Measurements from ENCODE around the gene ZNF232.
"Not testable (repeated sequence)": the region's sequence is repeated elsewhere in the genome, so short reads cannot be mapped to it uniquely, and the experiment has no call there.

The ZNF232 gene

GRCh38 chr17:5135726-5136579 is 24.3 kb upstream of the ZNF232 start:
- DNase-seq (ENCODE audit: extremely low read depth, low read depth): no peak
- no peak for TF ChIP-seq CTCF (IDR thresholded peaks at IDR 0.05; ENCODE audit: low read depth, low read length, missing control alignments)
- no peak overlapping the region for H3K4me3 ChIP-seq (replicated peaks; ENCODE audit: low read depth, low read length)

- not testable (repeated sequence) for H3K4me3 ChIP-seq (replicated peaks; ENCODE audit: low read depth, low read length); DNase-seq (ENCODE audit: extremely low read depth, low read depth)
These were observed 23.5 kb upstream of the ZNF232 start for GRCh38 chr17:5135131-5135712.

GRCh38 chr17:5134571-5134970 is 22.9 kb upstream of the ZNF232 start:
- DNase-seq (ENCODE audit: extremely low read depth, low read depth); H3K4me3 ChIP-seq (replicated peaks; ENCODE audit: low read depth, low read length): not testable (repeated sequence)

- DNase-seq (ENCODE audit: extremely low read depth, low read depth); H3K4me3 ChIP-seq (replicated peaks; ENCODE audit: low read depth, low read length): not testable (repeated sequence)
These were observed 22.3 kb upstream of the ZNF232 start for GRCh38 chr17:5133961-5134360.

GRCh38 chr17:5133311-5133710 is 21.6 kb upstream of the ZNF232 start:
- TF ChIP-seq CTCF (IDR thresholded peaks at IDR 0.05; ENCODE audit: low read depth, low read length, missing control alignments): no peak
- DNase-seq (ENCODE audit: extremely low read depth, low read depth): no peak
- H3K4me3 ChIP-seq (replicated peaks; ENCODE audit: low read depth, low read length): no peak overlapping the region

- not testable (repeated sequence) for H3K4me3 ChIP-seq (replicated peaks; ENCODE audit: low read depth, low read length); DNase-seq (ENCODE audit: extremely low read depth, low read depth)
These were observed 21.0 kb upstream of the ZNF232 start for GRCh38 chr17:5132503-5133225.

- DNase-seq (ENCODE audit: extremely low read depth, low read depth); H3K4me3 ChIP-seq (replicated peaks; ENCODE audit: low read depth, low read length): not testable (repeated sequence)
These were observed 20.3 kb upstream of the ZNF232 start for GRCh38 chr17:5131799-5132502.

GRCh38 chr17:5131146-5131715 is 19.6 kb upstream of the ZNF232 start:
- no peak for TF ChIP-seq CTCF (IDR thresholded peaks at IDR 0.05; ENCODE audit: low read depth, low read length, missing control alignments)
- no peak overlapping the region for H3K4me3 ChIP-seq (replicated peaks; ENCODE audit: low read depth, low read length)
- DNase-seq (ENCODE audit: extremely low read depth, low read depth): no peak

GRCh38 chr17:5130687-5131086 is 19.0 kb upstream of the ZNF232 start:
- not testable (repeated sequence) for DNase-seq (ENCODE audit: extremely low read depth, low read depth); H3K4me3 ChIP-seq (replicated peaks; ENCODE audit: low read depth, low read length)

- not testable (repeated sequence) for H3K4me3 ChIP-seq (replicated peaks; ENCODE audit: low read depth, low read length); DNase-seq (ENCODE audit: extremely low read depth, low read depth)
These were observed 18.6 kb upstream of the ZNF232 start for GRCh38 chr17:5130261-5130660.

GRCh38 chr17:5129770-5130169 is 18.1 kb upstream of the ZNF232 start:
- DNase-seq (ENCODE audit: extremely low read depth, low read depth); H3K4me3 ChIP-seq (replicated peaks; ENCODE audit: low read depth, low read length): not testable (repeated sequence)
